PC-9 (cell line): ENCODE results near the gene USP53.

Experiments used
- CTCF ChIP-seq: fragments of 200-600 bp; sonication (generic); conservative IDR thresholded peaks from 2 replicates; pipeline ENCODE4 v1.6.1; 2017; ENCODE audit warnings: mixed run types, antibody characterized with exemption, mild to moderate bottlenecking, moderate library complexity
- EZH2 ChIP-seq: fragments of 200-600 bp; sonication (generic); IDR thresholded peaks from 2 replicates; pipeline ENCODE4 v1.8.0; 2017; ENCODE audit warnings: antibody characterized with exemption, low read depth

- TF ChIP-seq CTCF (no peak), EZH2 (no peak)
Measured at GRCh38 chr4:119315036-119315435, 102.5 kb downstream of the USP53 start.
